OCI-LY1 (cell line): ENCODE results near the gene PNMT.

Experiments
- H2AFZ ChIP-seq: fragments of 200-600 bp; sonication (generic), shearing (Covaris generic); 2 replicates; pipeline ENCODE4 v1.6.0; 2014; ENCODE audit warnings: antibody characterized with exemption, mild to moderate bottlenecking, low read length
- H3F3A ChIP-seq: fragments of 200-600 bp; sonication (generic), shearing (Covaris generic); 2 replicates; pipeline ENCODE4 v1.6.0; 2014; ENCODE audit warnings: mild to moderate bottlenecking, antibody characterized with exemption, low read length, moderate library complexity; ENCODE audit not compliant: insufficient read depth
- H3K27ac ChIP-seq: fragments of 200-600 bp; sonication (generic); 2 replicates; pipeline ENCODE4 v1.5.1; 2014; ENCODE audit warnings: low read length, mixed run types, mild to moderate bottlenecking, low read depth; ENCODE audit not compliant: poor library complexity, severe bottlenecking
- H3K27me3 ChIP-seq: fragments of 200-600 bp; sonication (generic); 2 replicates; pipeline ENCODE4 v1.6.0; 2014; ENCODE audit warnings: antibody characterized with exemption, mild to moderate bottlenecking, low read length, moderate library complexity; ENCODE audit not compliant: insufficient read depth
- H3K36me3 ChIP-seq: fragments of 200-600 bp; sonication (generic); 2 replicates; pipeline ENCODE4 v1.6.1; 2014; ENCODE audit warnings: mild to moderate bottlenecking, antibody characterized with exemption, low read length, moderate library complexity, mixed read lengths; ENCODE audit not compliant: insufficient read depth
- H3K4me1 ChIP-seq: fragments of 200-600 bp; sonication (generic); 2 replicates; pipeline ENCODE4 v1.5.1; 2014; ENCODE audit warnings: mild to moderate bottlenecking, low read length, moderate library complexity; ENCODE audit not compliant: insufficient read depth, severe bottlenecking
- H3K4me2 ChIP-seq: fragments of 200-600 bp; sonication (generic), shearing (Covaris generic); 2 replicates; pipeline ENCODE4 v1.6.1; 2014; ENCODE audit warnings: low read length
- H3K4me3 ChIP-seq: fragments of 200-600 bp; sonication (generic); 2 replicates; pipeline ENCODE4 v1.5.1; 2014; ENCODE audit warnings: low read length, low read depth, mild to moderate bottlenecking, mixed read lengths; ENCODE audit not compliant: poor library complexity, severe bottlenecking
- H3K79me2 ChIP-seq: fragments of 200-600 bp; shearing (Covaris generic); 2 replicates; pipeline ENCODE4 v1.6.1; 2016; ENCODE audit warnings: mixed run types, low read length, mixed read lengths; ENCODE audit not compliant: insufficient read depth
- H3K9ac ChIP-seq: fragments of 200-600 bp; sonication (generic), shearing (Covaris generic); 2 replicates; pipeline ENCODE4 v1.6.1; 2014; ENCODE audit warnings: mild to moderate bottlenecking, low read length, mixed read lengths
- H3K9me2 ChIP-seq: fragments of 200-600 bp; sonication (generic), shearing (Covaris generic); 2 replicates; pipeline ENCODE4 v1.6.1; 2014; ENCODE audit warnings: low read depth, mild to moderate bottlenecking, low read length, mixed read lengths
- H3K9me3 ChIP-seq: fragments of 200-600 bp; shearing (Covaris generic); 2 replicates; pipeline ENCODE4 v1.6.1; 2014; ENCODE audit warnings: low read length, mixed read lengths
- H4K20me1 ChIP-seq: fragments of 200-600 bp; sonication (generic), shearing (Covaris generic); 2 replicates; pipeline ENCODE4 v1.6.0; 2016; ENCODE audit warnings: mild to moderate bottlenecking, low read length; ENCODE audit not compliant: insufficient read depth
- EZH2 ChIP-seq: fragments of 200-600 bp; sonication (generic), shearing (Covaris generic); IDR thresholded peaks from 2 replicates; pipeline ENCODE4 v1.8.0; 2017; ENCODE audit warnings: borderline replicate concordance, mixed run types, mild to moderate bottlenecking, antibody characterized with exemption, low read length, moderate library complexity, mixed read lengths
- TF ChIP-seq, protein P1 (sequence below): fragments of 200-600 bp; sonication (generic), shearing (Covaris generic); IDR thresholded peaks from 2 replicates; pipeline ENCODE4 v1.5.1; 2017; ENCODE audit warnings: mild to moderate bottlenecking, antibody characterized with exemption, low read length, moderate library complexity, mixed read lengths

PNMT gene

DNA sequence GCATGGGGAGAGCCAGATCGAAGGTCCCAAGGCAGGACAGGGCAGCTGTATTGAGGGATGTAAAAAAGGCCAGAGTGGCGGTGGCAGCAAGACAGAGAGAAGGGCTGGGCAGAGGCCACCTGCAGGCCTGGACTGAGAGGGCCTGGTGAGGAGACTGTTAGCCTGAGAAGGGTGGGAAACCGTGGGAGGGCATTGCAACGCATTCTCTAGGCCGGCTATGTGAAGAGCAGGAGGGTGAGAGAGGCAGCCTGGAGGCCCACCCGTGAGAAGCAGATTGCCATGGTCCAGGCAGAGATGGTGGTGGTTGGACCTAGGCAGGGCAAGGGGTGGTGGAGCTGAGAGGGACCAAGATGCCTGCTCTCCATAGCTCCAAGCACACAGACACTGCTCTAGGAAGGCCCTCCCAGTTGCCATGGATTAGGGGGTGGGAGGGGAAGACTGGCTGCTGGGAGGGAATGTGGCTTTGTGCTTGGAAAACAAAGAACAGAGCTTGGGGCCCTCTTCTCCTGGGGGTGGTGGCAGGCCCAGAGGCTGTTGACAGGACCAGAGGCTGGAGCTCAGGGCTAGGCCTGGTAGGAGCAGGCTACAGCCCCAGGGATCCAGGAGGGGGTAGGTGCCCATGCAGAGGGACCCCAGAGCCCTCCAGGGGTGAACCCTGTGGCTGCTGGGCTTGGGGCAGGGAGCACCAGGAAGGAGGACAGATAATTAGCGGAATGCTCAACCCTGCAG is 15.5 kb upstream of the PNMT start:
- no peak overlapping the region for H3K4me2 ChIP-seq
- no peaks in the 10 kb centered on the region for H3K9me3 ChIP-seq
- no peak overlapping the region for H2AFZ ChIP-seq
- peaks cover 5% of the 10 kb centered on the region; the same call in 1 of the 2 replicates for H3K36me3 ChIP-seq
- H3K9me2 ChIP-seq: no peaks in the 10 kb centered on the region
- TF ChIP-seq, protein P1, sequence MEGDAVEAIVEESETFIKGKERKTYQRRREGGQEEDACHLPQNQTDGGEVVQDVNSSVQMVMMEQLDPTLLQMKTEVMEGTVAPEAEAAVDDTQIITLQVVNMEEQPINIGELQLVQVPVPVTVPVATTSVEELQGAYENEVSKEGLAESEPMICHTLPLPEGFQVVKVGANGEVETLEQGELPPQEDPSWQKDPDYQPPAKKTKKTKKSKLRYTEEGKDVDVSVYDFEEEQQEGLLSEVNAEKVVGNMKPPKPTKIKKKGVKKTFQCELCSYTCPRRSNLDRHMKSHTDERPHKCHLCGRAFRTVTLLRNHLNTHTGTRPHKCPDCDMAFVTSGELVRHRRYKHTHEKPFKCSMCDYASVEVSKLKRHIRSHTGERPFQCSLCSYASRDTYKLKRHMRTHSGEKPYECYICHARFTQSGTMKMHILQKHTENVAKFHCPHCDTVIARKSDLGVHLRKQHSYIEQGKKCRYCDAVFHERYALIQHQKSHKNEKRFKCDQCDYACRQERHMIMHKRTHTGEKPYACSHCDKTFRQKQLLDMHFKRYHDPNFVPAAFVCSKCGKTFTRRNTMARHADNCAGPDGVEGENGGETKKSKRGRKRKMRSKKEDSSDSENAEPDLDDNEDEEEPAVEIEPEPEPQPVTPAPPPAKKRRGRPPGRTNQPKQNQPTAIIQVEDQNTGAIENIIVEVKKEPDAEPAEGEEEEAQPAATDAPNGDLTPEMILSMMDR: no peak
- TF ChIP-seq EZH2: no peak
- H3F3A ChIP-seq: no peaks in the 10 kb centered on the region
- no peak overlapping the region for H3K4me3 ChIP-seq
- H4K20me1 ChIP-seq: no peaks in the 10 kb centered on the region
- H3K27ac ChIP-seq: no peak overlapping the region
- H3K4me1 ChIP-seq: peaks cover 13% of the 10 kb centered on the region
- no peaks in the 10 kb centered on the region for H3K79me2 ChIP-seq
- no peaks in the 10 kb centered on the region for H3K27me3 ChIP-seq
- H3K9ac ChIP-seq: no peak overlapping the region

GRCh38 chr17:39653316-39653661 is 15.0 kb upstream of the PNMT start:
- Histone ChIP-seq H3K79me2 (no peaks in the 10 kb centered on the region), H2AFZ (no peak overlapping the region), H3K27ac (no peak overlapping the region), H3K4me2 (no peak overlapping the region), H3K9ac (no peak overlapping the region), H3K9me3 (no peaks in the 10 kb centered on the region), H3F3A (no peaks in the 10 kb centered on the region), H3K4me3 (no peak overlapping the region), H3K27me3 (no peaks in the 10 kb centered on the region), H3K9me2 (no peaks in the 10 kb centered on the region), H3K4me1 (peaks cover 13% of the 10 kb centered on the region), H4K20me1 (no peaks in the 10 kb centered on the region), H3K36me3 (peaks cover 5% of the 10 kb centered on the region; the same call in 1 of the 2 replicates)
- no peak for TF ChIP-seq EZH2
- TF ChIP-seq, protein P1: no peak

- Histone ChIP-seq H3K9me3 (no peaks in the 10 kb centered on the region), H4K20me1 (no peaks in the 10 kb centered on the region), H3K27me3 (no peaks in the 10 kb centered on the region), H3K36me3 (peaks cover 5% of the 10 kb centered on the region; the same call in 1 of the 2 replicates), H3F3A (no peaks in the 10 kb centered on the region), H3K9ac (no peak overlapping the region), H3K4me3 (no peak overlapping the region), H3K9me2 (no peaks in the 10 kb centered on the region), H2AFZ (no peak overlapping the region), H3K27ac (no peak overlapping the region), H3K79me2 (no peaks in the 10 kb centered on the region), H3K4me1 (peaks cover 13% of the 10 kb centered on the region), H3K4me2 (no peak overlapping the region)
- TF ChIP-seq, protein P1: peak; percentile 94
- no peak for TF ChIP-seq EZH2
These were observed 14.5 kb upstream of the PNMT start for GRCh38 chr17:39653662-39654331.
